Stomach (tissue), 9 donors: ENCODE results near the gene MAP3K14. TPM values are rescaled to one million over a fixed set of nuclear protein-coding genes. Genes with fewer than 3 reads are reported as not detected.

Source experiments
- DNase-seq, 2 donors: peaks; one replicate each; pipeline versions ENCODE4 v3.0.0 to v3.0.0-alpha.2; 2013 to 2019
- H3K27ac ChIP-seq, 5 donors: fragments of 200-600 bp in 4 of 5; sonication (generic) in 4 of 5; one replicate each; pipeline ENCODE4 v1.5.1; 2013 to 2019; ENCODE audit warnings: mild to moderate bottlenecking in 1 of 5, moderate library complexity in 1 of 5
- H3K27me3 ChIP-seq, 3 donors: fragments of 200-600 bp; sonication (generic); one replicate each; pipeline ENCODE4 v1.5.1; 2017 to 2019; ENCODE audit warnings: mixed run types in 1 of 3
- H3K36me3 ChIP-seq, 4 donors: fragments of 200-600 bp; sonication (generic); 1 replicate in 3 of 4; 2 replicates in 1 of 4; pipeline ENCODE4 v1.5.1; 2016 to 2019
- H3K4me1 ChIP-seq, 4 donors: fragments of 200-600 bp; sonication (generic); one replicate each; pipeline ENCODE4 v1.5.1; 2016 to 2019
- H3K4me3 ChIP-seq, 4 donors: fragments of 200-600 bp; sonication (generic) in 3 of 4; one replicate each; pipeline ENCODE4 v1.5.1; 2016 to 2019; ENCODE audit warnings: mild to moderate bottlenecking in 1 of 4
- H3K9me3 ChIP-seq, 4 donors: fragments of 200-600 bp; sonication (generic); one replicate each; pipeline ENCODE4 v1.5.1; 2016 to 2019
- EP300 ChIP-seq: sonication (generic); formaldehyde crosslinking; IDR thresholded peaks from one replicate; pipeline ENCODE4 v1.6.1; 2017; ENCODE audit warnings: antibody characterized with exemption
- POLR2A ChIP-seq, 4 donors: fragments of 450-650 bp; IDR thresholded peaks; one replicate each; pipeline ENCODE4 v1.6.1; 2016; ENCODE audit warnings: antibody characterized with exemption in 4 of 4, control low read depth in 2 of 4, mild to moderate bottlenecking in 1 of 4, moderate library complexity in 1 of 4
- POLR2AphosphoS5 ChIP-seq, 3 donors: sonication (generic); formaldehyde crosslinking; IDR thresholded peaks; one replicate each; pipeline ENCODE4 v1.6.1; 2016; ENCODE audit warnings: antibody characterized with exemption in 3 of 3
- WGBS, 5 donors: extraction: QIAGEN DNeasy Blood & Tissue Kit in 3 of 5; methylation state at CpG; one replicate each; pipeline versions ENCODE4 v1.1.5 to v1.1.7; 2013 to 2018; 5-methylcytosine and 5-hydroxymethylcytosine counted together
- intact Hi-C: fragments of 100-400 bp; cut with DNase I; formaldehyde crosslinking; loops from one replicate; pipeline ENCODE4 v1.15.1; 2023; ENCODE audit warnings: low total_unique reads
- polyA plus RNA-seq, 3 donors: library from polyadenylated mRNA; stranded (reverse); fragments of 200-250 nt; gene quantifications; one replicate each; pipeline ENCODE4 v1.2.3, GENCODE V29; 2013
- total RNA-seq, 5 donors: library from RNA; depleted of rRNA; stranded (reverse); fragments of >200 nt; gene quantifications; one replicate each; pipeline versions ENCODE4 v1.1.0 to v1.2.3, GENCODE V29; 2014 to 2016
- TF ChIP-seq, protein P1 (sequence below), 7 experiments: fragments of 450-650 bp in 4 of 7; fragments of 200-600 bp in 3 of 7; sonication (generic) in 3 of 7; IDR thresholded peaks; one replicate each; pipeline ENCODE4 v1.5.1; 2016 to 2019; ENCODE audit warnings: antibody characterized with exemption in 7 of 7, control low read depth in 2 of 7, mild to moderate bottlenecking in 1 of 7
- donor health status: healthy with polysubstance abuse.
- donor health status: Bipolar disorder and iron deficiency.
- donor health status: healthy.

MAP3K14 gene
- total and polyA plus RNA-seq, 8 donors = 1.2 to 17.7 (median 8.1) TPM

DNA sequence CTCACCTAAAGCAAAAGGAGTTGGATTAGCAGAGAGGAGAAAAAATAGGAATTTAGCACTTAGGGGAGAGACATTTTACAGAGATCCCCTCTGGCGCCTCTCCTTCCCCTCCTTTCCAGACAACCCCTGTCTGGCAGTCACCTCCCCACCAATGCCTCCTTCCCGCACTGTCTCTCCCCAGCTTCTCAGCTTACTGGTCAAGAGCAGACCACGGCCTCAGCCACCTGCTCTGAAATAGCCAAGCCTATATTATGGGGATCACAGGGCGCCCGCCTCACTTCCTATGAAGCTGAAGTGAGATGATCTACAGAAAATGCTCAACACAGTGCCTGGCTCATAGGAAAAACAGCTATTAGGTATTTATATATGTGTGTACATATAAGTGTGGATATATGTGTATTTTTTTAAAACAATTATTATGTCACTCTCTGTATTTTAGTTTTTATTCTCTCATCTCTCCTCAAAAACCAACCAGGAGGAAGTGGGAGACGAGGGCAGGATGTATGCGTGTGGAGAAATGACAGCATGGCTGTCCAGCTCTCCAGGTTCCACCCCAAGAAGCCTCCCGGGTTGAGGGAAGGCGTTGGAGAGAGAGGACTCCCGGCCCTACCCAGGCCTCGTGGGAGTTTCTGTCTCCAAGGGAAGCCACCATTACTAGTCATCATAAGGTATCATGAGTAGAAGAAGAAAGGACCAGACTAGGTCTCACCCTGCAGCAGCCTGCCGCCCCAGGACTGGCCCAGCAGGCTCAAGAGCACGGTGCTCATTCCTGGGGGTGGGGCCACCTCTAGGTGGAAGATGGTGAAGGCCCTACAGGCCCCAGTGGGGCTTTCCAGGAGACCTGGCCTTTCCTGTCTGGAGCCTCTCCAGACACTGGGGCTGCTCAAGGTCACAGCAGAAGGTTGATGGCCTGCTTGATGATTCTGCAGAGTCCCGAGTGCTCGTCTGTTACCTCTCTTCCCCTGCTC lies 27.2 kb downstream of the MAP3K14 start:
- intact Hi-C loops = no loop called here
- peak; percentile 13 to 46 for DNase-seq
- 59 to 70% (median 67%) methylated on average over 15 of the region's 15 CpGs for WGBS, 5 donors
- Histone ChIP-seq H3K9me3 (no peaks in the 10 kb centered on the region), H3K4me3 (no peak overlapping the region), H3K27ac (peak overlapping the region; percentile 31 to 88 (median 85)), H3K4me1 (peaks cover 70 to 93% (median 82%) of the 10 kb centered on the region in 4 donors), H3K36me3 (peaks cover 37 to 57% (median 57%) of the 10 kb centered on the region in 4 donors), H3K27me3 (no peaks in the 10 kb centered on the region)
- TF ChIP-seq, protein P1, sequence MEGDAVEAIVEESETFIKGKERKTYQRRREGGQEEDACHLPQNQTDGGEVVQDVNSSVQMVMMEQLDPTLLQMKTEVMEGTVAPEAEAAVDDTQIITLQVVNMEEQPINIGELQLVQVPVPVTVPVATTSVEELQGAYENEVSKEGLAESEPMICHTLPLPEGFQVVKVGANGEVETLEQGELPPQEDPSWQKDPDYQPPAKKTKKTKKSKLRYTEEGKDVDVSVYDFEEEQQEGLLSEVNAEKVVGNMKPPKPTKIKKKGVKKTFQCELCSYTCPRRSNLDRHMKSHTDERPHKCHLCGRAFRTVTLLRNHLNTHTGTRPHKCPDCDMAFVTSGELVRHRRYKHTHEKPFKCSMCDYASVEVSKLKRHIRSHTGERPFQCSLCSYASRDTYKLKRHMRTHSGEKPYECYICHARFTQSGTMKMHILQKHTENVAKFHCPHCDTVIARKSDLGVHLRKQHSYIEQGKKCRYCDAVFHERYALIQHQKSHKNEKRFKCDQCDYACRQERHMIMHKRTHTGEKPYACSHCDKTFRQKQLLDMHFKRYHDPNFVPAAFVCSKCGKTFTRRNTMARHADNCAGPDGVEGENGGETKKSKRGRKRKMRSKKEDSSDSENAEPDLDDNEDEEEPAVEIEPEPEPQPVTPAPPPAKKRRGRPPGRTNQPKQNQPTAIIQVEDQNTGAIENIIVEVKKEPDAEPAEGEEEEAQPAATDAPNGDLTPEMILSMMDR (IDR thresholded peaks at IDR 0.05) = no peak
- TF ChIP-seq POLR2AphosphoS5 (IDR thresholded peaks at IDR 0.05) (no peak), POLR2A (IDR thresholded peaks at IDR 0.05) (no peak), EP300 (no peak)

DNA sequence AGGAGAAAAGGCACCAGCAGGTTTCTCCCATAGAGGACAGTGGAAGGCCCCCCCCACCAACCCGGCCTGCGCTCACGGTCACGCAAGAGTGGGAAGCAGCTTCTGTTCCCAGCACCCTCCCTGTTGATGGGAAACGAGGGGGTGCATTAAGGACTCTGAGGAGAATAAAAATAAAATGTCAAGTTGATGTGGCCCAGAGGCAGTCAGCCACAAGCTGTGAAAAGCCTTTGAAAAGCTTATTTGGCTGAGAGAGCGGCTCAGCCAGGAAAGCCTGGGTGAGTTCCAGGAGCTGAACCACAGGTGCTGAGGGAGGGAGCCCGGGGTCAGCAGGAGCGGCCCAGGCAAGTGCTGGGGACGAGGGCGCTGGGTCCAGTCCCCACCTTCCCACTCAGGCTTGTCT lies 28.0 kb downstream of the MAP3K14 start:
- H3K36me3 ChIP-seq = peaks cover 44 to 65% (median 64%) of the 10 kb centered on the region in 4 donors
- peak; percentile 73 to 81 for DNase-seq
- H3K9me3 ChIP-seq = no peaks in the 10 kb centered on the region
- peaks cover 66 to 93% (median 82%) of the 10 kb centered on the region in 4 donors for H3K4me1 ChIP-seq
- 25 to 50% (median 41%) methylated on average over 10 of the region's 10 CpGs for WGBS, 5 donors
- intact Hi-C loops = no loop called here
- H3K4me3 ChIP-seq = no peak overlapping the region
- peak overlapping the region; percentile 31 to 88 (median 85) for H3K27ac ChIP-seq
- no peak for TF ChIP-seq POLR2A (IDR thresholded peaks at IDR 0.05)
- peak; percentile 61 to 85 (median 77) for TF ChIP-seq POLR2AphosphoS5 (IDR thresholded peaks at IDR 0.05)
- TF ChIP-seq, protein P1 (IDR thresholded peaks at IDR 0.05) = no peak
- peak; percentile 92 for TF ChIP-seq EP300
- H3K27me3 ChIP-seq = no peaks in the 10 kb centered on the region

DNA sequence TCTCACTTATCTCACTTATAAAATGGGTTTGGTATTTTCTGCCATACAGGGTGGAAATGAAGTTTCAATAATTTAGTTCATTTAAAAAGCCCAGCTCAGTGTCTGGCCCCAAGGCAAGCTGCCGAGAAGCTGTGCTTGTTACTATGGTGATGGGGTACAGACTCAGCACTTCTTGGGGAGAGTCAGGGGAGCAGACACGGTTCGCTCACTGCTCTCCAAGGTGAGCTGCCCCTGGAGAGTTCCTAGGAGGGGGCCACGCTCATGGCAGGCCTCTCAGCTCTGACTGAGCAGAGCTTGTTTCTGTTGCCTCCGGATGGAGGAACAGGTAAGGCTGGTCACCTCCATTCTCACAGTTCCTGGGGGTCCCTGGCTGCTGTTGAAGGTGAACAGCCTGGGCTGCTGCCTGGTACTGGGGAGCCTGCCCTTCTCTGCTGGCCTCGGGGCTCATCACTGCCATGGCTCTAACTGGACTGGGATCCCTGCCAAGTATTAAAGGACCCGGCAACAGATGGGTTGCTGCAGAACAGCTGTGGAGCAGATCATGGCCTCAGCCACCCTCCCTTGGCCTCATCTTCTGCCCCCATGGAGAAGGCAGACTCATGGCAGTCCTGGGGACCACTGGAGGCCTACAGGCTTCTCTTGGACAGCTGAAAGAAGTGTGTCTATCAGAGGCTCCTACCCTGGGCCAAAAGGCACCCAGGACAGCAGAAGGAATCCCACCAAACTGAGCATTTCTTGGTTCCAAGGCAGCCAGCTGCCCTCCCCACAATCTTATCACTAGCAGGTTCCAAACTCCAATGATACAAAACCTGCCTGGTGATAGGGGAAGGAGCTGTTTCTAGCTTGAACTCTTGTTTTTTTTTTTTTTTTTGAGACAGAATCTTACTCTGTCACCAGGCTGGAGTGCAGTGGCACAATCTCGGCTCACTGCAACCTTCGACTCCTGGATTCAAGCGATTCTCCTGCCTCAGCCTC lies 29.0 kb downstream of the MAP3K14 start:
- Histone ChIP-seq H3K27ac (peak overlapping the region; percentile 32 to 88 (median 85)), H3K4me1 (peaks cover 61 to 93% (median 81%) of the 10 kb centered on the region in 4 donors), H3K4me3 (no peak overlapping the region), H3K27me3 (no peaks in the 10 kb centered on the region), H3K9me3 (no peaks in the 10 kb centered on the region), H3K36me3 (peaks cover 50 to 75% (median 74%) of the 10 kb centered on the region in 4 donors)
- WGBS, 5 donors = 46 to 53% (median 50%) methylated on average over 10 of the region's 10 CpGs
- intact Hi-C loops = no loop called here
- DNase-seq = peak in 1 of 2 donors; percentile 63
- TF ChIP-seq POLR2A (IDR thresholded peaks at IDR 0.05) (no peak), EP300 (no peak)
- TF ChIP-seq, protein P1 (IDR thresholded peaks at IDR 0.05) = no peak

DNA sequence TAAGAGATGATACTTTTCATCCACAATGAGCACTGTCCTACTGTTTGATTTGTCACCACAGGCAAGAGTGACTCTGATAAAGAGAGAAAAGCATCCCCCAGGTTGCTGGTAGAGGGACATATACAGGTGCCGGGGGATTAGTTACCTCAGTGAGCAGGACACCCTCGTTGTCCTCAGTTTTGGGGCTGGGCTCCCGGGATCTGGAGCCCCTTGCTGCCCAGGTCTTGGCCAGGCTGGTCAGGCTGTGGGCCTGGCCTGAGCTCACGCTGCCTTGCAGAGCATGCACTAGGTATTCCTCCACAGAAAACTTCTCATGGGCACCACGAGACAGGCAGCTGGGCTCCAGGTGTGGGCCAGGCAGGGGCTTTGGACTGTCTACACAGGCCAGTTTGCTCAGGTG lies 30.5 kb downstream of the MAP3K14 start:
- Histone ChIP-seq H3K36me3 (peaks cover 54 to 86% (median 82%) of the 10 kb centered on the region in 4 donors), H3K27ac (peak overlapping the region in 3 of 5 donors; percentile 34 to 88 (median 85)), H3K27me3 (no peaks in the 10 kb centered on the region), H3K9me3 (no peaks in the 10 kb centered on the region), H3K4me1 (peaks cover 46 to 84% (median 70%) of the 10 kb centered on the region in 4 donors), H3K4me3 (no peak overlapping the region)
- intact Hi-C loops = no loop called here
- DNase-seq = no peak
- TF ChIP-seq POLR2A (IDR thresholded peaks at IDR 0.05) (no peak), POLR2AphosphoS5 (IDR thresholded peaks at IDR 0.05) (no peak), EP300 (no peak)
- TF ChIP-seq, protein P1 (IDR thresholded peaks at IDR 0.05) = no peak
- 76 to 90% (median 79%) methylated on average over 5 of the region's 5 CpGs for WGBS, 5 donors
